OCI-LY7 (cell line): ENCODE data around the gene SLC22A6. TPM values are rescaled to one million over a fixed set of nuclear protein-coding genes. Genes with fewer than 3 reads are reported as not detected.

Source experiments
- BruUV-seq: library from RNA; stranded (reverse); fragments of 400-500 nt; replicated peaks from 2 replicates; lab custom pipeline; 2021; lab: Mats Ljungman, UMichigan
- CTCF ChIA-PET: fragments of 300-600 bp; sonication (Branson Sonifier 250); formaldehyde crosslinking; loops from one replicate; lab custom pipeline; 2022; ENCODE audit warnings: antibody characterized with exemption; ENCODE audit not compliant: unreplicated experiment; lab: Charles Lee
- POLR2A ChIA-PET: fragments of 300-600 bp; sonication (Branson Sonifier 250); formaldehyde crosslinking; loops from one replicate; lab custom pipeline; 2022; ENCODE audit warnings: antibody characterized with exemption; lab: Charles Lee
- DNase-seq: peaks from one replicate; pipeline ENCODE4 v3.0.0-alpha.2; 2015; ENCODE audit warnings: low spot score
- H2AFZ ChIP-seq: fragments of 200-600 bp; sonication (generic), shearing (Covaris generic); 2 replicates; pipeline ENCODE4 v1.6.1; 2014; ENCODE audit warnings: mild to moderate bottlenecking, antibody characterized with exemption, low read length, moderate library complexity
- H3K27ac ChIP-seq: fragments of 200-600 bp; sonication (generic); 2 replicates; pipeline ENCODE4 v1.5.1; 2014; ENCODE audit warnings: mixed run types, low read depth, mild to moderate bottlenecking, moderate library complexity, low read length, inconsistent platforms; ENCODE audit not compliant: poor library complexity, severe bottlenecking
- H3K36me3 ChIP-seq: fragments of 200-600 bp; sonication (generic); 2 replicates; pipeline ENCODE4 v1.6.1; 2014; ENCODE audit warnings: mild to moderate bottlenecking, antibody characterized with exemption, low read length, moderate library complexity, mixed read lengths; ENCODE audit not compliant: insufficient read depth
- H3K4me1 ChIP-seq: fragments of 200-600 bp; sonication (generic); 2 replicates; pipeline ENCODE4 v1.5.1; 2014; ENCODE audit warnings: mild to moderate bottlenecking, low read length; ENCODE audit not compliant: insufficient read depth, poor library complexity, severe bottlenecking
- H3K4me2 ChIP-seq: fragments of 200-600 bp; sonication (generic); 2 replicates; pipeline ENCODE4 v1.6.1; 2014; ENCODE audit warnings: mild to moderate bottlenecking, low read length
- H3K4me3 ChIP-seq: fragments of 200-600 bp; sonication (generic); 2 replicates; pipeline ENCODE4 v1.5.1; 2014; ENCODE audit warnings: mild to moderate bottlenecking, low read depth, low read length; ENCODE audit not compliant: poor library complexity, severe bottlenecking
- H3K79me2 ChIP-seq: fragments of 200-600 bp; sonication (generic); 2 replicates; pipeline ENCODE4 v1.6.1; 2016; ENCODE audit warnings: low read depth, mild to moderate bottlenecking, low read length, moderate library complexity, mixed read lengths; ENCODE audit not compliant: insufficient read depth
- H3K9me2 ChIP-seq: fragments of 200-600 bp; sonication (generic); 2 replicates; pipeline ENCODE4 v1.6.1; 2016; ENCODE audit warnings: mild to moderate bottlenecking, low read length, mixed read lengths; ENCODE audit not compliant: insufficient read depth
- H3K9me3 ChIP-seq: fragments of 200-600 bp; sonication (generic); 2 replicates; pipeline ENCODE4 v1.6.1; 2014; ENCODE audit warnings: mild to moderate bottlenecking, mixed run types, low read length, mixed read lengths
- H4K20me1 ChIP-seq: fragments of 200-600 bp; sonication (generic); 2 replicates; pipeline ENCODE4 v1.6.1; 2014; ENCODE audit warnings: mild to moderate bottlenecking, antibody characterized with exemption, low read length, moderate library complexity, mixed read lengths; ENCODE audit not compliant: insufficient read depth
- CTCF ChIP-seq: fragments of 200-600 bp; sonication (generic); conservative IDR thresholded peaks from 2 replicates; pipeline ENCODE4 v1.5.1; 2014; ENCODE audit warnings: mild to moderate bottlenecking, antibody characterized with exemption, low read length, moderate library complexity, mixed read lengths
- EZH2phosphoT487 ChIP-seq: fragments of 200-600 bp; sonication (generic); IDR thresholded peaks from 2 replicates; pipeline ENCODE4 v1.6.1; 2018; ENCODE audit warnings: low read depth, borderline replicate concordance, mild to moderate bottlenecking, mixed run types, antibody characterized with exemption, low read length, moderate library complexity, mixed read lengths
- intact Hi-C: fragments of 100-400 bp; cut with micrococcal nuclease; formaldehyde crosslinking; loops from one replicate; pipeline ENCODE4 v1.10.0; 2022; ENCODE audit not compliant: unreplicated experiment
- total RNA-seq, 2 experiments: library from RNA; depleted of rRNA in 1 of 2; stranded (reverse); fragments of >200 nt in 1 of 2; shearing (Covaris generic) in 1 of 2; gene quantifications; 2 replicates each; pipeline ENCODE4 v1.2.3, GENCODE V29; 2014 to 2022

The SLC22A6 gene
- total RNA-seq, 2 experiments from 2014 or later, result not detected

DNA sequence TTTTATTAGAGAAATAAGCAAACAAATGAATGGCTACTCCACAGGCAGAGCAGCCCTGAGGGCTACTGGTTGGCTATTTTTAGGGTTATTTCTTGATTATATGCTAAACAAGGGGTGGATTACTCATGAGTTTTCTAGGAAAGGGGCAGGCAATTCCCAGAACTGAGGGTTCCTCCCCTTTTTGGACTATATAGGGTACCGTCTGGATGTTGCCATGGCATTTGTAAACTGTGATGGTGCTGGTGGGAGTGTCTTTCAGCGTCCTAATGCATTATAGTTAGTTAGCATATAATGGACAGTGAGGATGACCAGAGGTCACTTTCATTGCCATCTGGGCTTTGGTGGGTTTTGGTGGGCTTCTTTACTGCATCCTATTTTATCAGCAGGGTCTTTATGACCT, 19.2 kb downstream of the SLC22A6 start:
- POLR2A ChIA-PET, result no interaction called here
- Histone ChIP-seq H3K9me2 (no peaks in the 10 kb centered on the region), H3K4me2 (no peak overlapping the region), H2AFZ (no peak overlapping the region), H4K20me1 (no peaks in the 10 kb centered on the region), H3K4me1 (no peaks in the 10 kb centered on the region), H3K9me3 (no peaks in the 10 kb centered on the region), H3K36me3 (no peaks in the 10 kb centered on the region), H3K4me3 (no peak overlapping the region), H3K79me2 (no peaks in the 10 kb centered on the region), H3K27ac (no peak overlapping the region)
- no TSS peak for BruUV-seq
- CTCF ChIA-PET, result no interaction called here
- intact Hi-C loops, result no loop called here
- DNase-seq, result no peak
- TF ChIP-seq CTCF, result no peak
- no peak for TF ChIP-seq EZH2phosphoT487

- intact Hi-C loops, result no loop called here
- no peak for DNase-seq
- H3K4me1 ChIP-seq, result no peaks in the 10 kb centered on the region
- no peak overlapping the region for H3K4me3 ChIP-seq
- CTCF ChIA-PET, result no interaction called here
- H4K20me1 ChIP-seq, result no peaks in the 10 kb centered on the region
- no peak overlapping the region for H2AFZ ChIP-seq
- no peak overlapping the region for H3K4me2 ChIP-seq
- H3K9me2 ChIP-seq, result no peaks in the 10 kb centered on the region
- no peak overlapping the region for H3K27ac ChIP-seq
- TF ChIP-seq EZH2phosphoT487 (no peak), CTCF (no peak)
- H3K9me3 ChIP-seq, result no peaks in the 10 kb centered on the region
- H3K36me3 ChIP-seq, result no peaks in the 10 kb centered on the region
- BruUV-seq, result no TSS peak
- no peaks in the 10 kb centered on the region for H3K79me2 ChIP-seq
- POLR2A ChIA-PET, result interaction anchor here (0.7 kb wide), 1 partner anchor 156 kb away, joined by 7 read pairs; no protein-coding TSS in a partner anchor
Measured at GRCh38 chr11:62962391-62962790, 22.4 kb downstream of the SLC22A6 start.

- CTCF ChIA-PET, result no interaction called here
- no peak for TF ChIP-seq CTCF
- H3K4me3 ChIP-seq, result no peak overlapping the region
- no TSS peak for BruUV-seq
- no peak overlapping the region for H2AFZ ChIP-seq
- POLR2A ChIA-PET, result no interaction called here
- no peak for DNase-seq
- H3K36me3 ChIP-seq, result no peaks in the 10 kb centered on the region
- no peaks in the 10 kb centered on the region for H3K9me3 ChIP-seq
- no peak overlapping the region for H3K27ac ChIP-seq
- no peaks in the 10 kb centered on the region for H3K4me1 ChIP-seq
- intact Hi-C loops, result no loop called here
- H4K20me1 ChIP-seq, result no peaks in the 10 kb centered on the region
- no peak overlapping the region for H3K4me2 ChIP-seq
- H3K79me2 ChIP-seq, result no peaks in the 10 kb centered on the region
- H3K9me2 ChIP-seq, result no peaks in the 10 kb centered on the region
Measured at GRCh38 chr11:62961017-62961570, 23.7 kb downstream of the SLC22A6 start.
